Hematopoietic multipotent progenitor cell treated with erythropoietin and hydrocortisone succinate and interleukin-3 and kit ligand, for 8 days (in vitro differentiated cells): Measurements from ENCODE around the gene EVA1B.

Experiments used
- DNase-seq: peaks from one replicate; pipeline ENCODE4 v3.0.0-alpha.2; 2015

EVA1B gene

GRCh38 chr1:36345353-36345752 is 21.9 kb upstream of the EVA1B start:
- no peak for DNase-seq

- no peak for DNase-seq
Observed at GRCh38 chr1:36344395-36344680, 20.9 kb upstream of the EVA1B start.

- no peak for DNase-seq
Observed at GRCh38 chr1:36343651-36344394, 20.4 kb upstream of the EVA1B start.

- peak; percentile 57 for DNase-seq
Observed at GRCh38 chr1:36342426-36343185, 19.2 kb upstream of the EVA1B start.

GRCh38 chr1:36341626-36342320 is 18.3 kb upstream of the EVA1B start:
- no peak for DNase-seq

GRCh38 chr1:36339615-36340014 is 16.2 kb upstream of the EVA1B start:
- DNase-seq: no peak

GRCh38 chr1:36339215-36339614 is 15.8 kb upstream of the EVA1B start:
- no peak for DNase-seq

GRCh38 chr1:36337830-36338229 is 14.4 kb upstream of the EVA1B start:
- DNase-seq: no peak

- no peak for DNase-seq
Observed at GRCh38 chr1:36330940-36331339, 7.5 kb upstream of the EVA1B start.

- no peak for DNase-seq
Observed at GRCh38 chr1:36329817-36330216, 6.4 kb upstream of the EVA1B start.

GRCh38 chr1:36328713-36329112 is 5.3 kb upstream of the EVA1B start:
- DNase-seq: peak; percentile 65

GRCh38 chr1:36328088-36328480 is 4.6 kb upstream of the EVA1B start:
- DNase-seq: no peak

GRCh38 chr1:36327421-36328087 is 4.1 kb upstream of the EVA1B start:
- no peak for DNase-seq

- peak; percentile 44 for DNase-seq
Observed at GRCh38 chr1:36326499-36326898, 3.1 kb upstream of the EVA1B start.

- no peak for DNase-seq
Observed at GRCh38 chr1:36324353-36324703, 883 bp upstream of the EVA1B start.

GRCh38 chr1:36322786-36323635 is 434 bp downstream of the EVA1B start:
- no peak for DNase-seq

GRCh38 chr1:36322041-36322785 is 1.2 kb downstream of the EVA1B start:
- no peak for DNase-seq

- DNase-seq: no peak
Observed at GRCh38 chr1:36321119-36321951, 2.1 kb downstream of the EVA1B start.

GRCh38 chr1:36320767-36321118 is 2.7 kb downstream of the EVA1B start:
- DNase-seq: no peak

GRCh38 chr1:36320291-36320761 is 3.1 kb downstream of the EVA1B start:
- DNase-seq: no peak

GRCh38 chr1:36309397-36309796 is 14.0 kb downstream of the EVA1B start:
- DNase-seq: no peak
